Renal cortex interstitium (tissue), 11 donors: ENCODE measurements around the gene CTDSP1. TPM values are rescaled to one million over a fixed set of nuclear protein-coding genes. Genes with fewer than 3 reads are reported as not detected.

ENCODE experiments used
- DNase-seq, 11 donors: peaks; one replicate each; pipeline ENCODE4 v3.0.0-alpha.2; 2013; ENCODE audit warnings: low read depth in 9 of 11, low spot score in 4 of 11; ENCODE audit errors: extremely low read depth in 1 of 11
- polyA plus RNA-seq, 3 donors: library from polyadenylated mRNA; unstranded; fragments of 120-200 nt; gene quantifications; one replicate each; pipeline ENCODE4 v1.2.1, GENCODE V29; 2013; ENCODE audit not compliant: insufficient read length in 3 of 3

CTDSP1 gene
- polyA plus RNA-seq, 3 donors, result 122 to 161 (median 157) TPM

DNA sequence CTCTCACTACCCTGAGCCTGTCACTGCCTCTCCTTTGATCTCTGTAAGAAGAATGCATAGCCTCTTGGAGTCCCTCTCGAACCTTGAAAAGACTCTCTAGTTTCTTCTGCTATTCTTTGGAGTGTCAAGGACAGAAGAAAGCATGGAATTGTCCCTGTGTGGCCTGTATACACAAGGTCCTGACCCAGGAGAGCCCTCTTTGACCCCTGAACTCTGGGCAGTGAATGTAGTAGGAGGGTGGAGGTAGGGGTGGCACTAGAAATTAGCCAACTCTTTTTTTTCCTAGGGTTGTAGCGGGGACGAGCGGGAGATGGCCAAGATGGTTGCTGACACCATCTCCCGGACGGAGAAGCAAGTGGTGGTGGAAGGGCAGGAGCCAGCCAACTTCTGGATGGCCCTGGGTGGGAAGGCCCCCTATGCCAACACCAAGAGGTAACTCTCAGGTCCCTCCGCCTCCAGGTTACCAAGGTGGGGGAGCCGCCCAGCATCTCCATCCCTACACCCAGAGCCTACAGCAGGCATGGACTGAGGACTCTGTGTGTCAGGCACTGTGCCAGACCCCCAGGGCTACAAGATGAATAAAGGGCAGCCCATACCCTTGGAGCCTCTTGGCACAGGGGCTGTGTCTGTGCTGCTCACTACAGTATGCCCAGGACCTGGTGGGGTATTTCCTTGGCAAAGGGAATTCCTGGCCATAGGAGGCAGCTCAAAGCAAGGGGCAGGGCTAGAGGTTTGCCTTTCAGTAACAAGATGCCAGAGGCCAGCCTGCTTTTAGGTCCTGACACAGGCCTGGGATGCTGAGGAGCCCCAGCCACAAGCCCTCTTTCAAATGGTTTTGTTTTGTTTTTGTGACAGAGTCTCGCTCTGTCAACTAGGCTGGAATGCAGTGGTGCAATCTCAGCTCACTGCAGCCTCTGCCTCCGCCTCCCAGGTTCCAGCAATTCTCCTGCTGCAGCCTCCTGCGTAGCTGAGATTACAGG, 35.6 kb downstream of the CTDSP1 start:
- no peak for DNase-seq

- DNase-seq, result no peak
Measured at GRCh38 chr2:218436992-218437391, 37.3 kb downstream of the CTDSP1 start.

DNA sequence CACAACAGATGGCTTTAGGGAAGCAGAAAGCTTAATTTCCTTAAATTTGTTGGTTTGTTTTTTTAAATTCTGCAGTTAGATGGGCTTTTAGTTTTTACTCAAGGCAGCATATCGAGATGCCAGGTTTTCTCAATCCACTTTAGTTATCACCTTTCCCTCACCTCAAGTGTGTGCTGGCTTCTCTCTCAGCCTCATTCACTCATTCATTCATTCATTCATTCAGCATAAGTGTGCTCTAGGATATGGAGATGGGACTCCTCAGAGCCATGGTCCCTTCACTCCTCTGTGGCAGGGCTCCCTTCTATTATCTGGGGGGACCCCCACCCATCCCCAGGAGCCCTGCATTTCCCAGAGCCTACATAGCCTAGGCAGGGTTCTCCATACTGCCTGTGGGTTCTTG, 38.3 kb downstream of the CTDSP1 start:
- no peak for DNase-seq

DNA sequence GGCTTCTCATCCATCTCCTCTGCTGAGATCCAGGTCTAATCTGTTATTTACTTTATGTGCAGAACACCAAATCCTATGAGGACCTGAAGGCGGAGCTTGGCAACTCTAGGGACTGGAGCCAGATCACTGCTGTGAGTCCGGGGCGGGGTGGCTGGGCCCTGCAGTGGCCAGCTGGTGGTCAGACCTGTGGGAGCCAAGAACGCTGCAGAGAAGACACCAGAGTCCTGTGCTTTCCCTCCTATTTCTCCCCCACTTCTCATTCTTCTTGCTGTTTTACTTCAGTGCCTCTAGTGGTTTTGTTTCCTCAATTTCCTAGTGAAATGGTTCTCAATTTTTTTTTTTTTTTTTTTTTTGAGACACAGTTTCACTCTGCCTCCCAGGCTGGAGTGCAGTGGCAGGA, 38.9 kb downstream of the CTDSP1 start:
- DNase-seq, result no peak

DNA sequence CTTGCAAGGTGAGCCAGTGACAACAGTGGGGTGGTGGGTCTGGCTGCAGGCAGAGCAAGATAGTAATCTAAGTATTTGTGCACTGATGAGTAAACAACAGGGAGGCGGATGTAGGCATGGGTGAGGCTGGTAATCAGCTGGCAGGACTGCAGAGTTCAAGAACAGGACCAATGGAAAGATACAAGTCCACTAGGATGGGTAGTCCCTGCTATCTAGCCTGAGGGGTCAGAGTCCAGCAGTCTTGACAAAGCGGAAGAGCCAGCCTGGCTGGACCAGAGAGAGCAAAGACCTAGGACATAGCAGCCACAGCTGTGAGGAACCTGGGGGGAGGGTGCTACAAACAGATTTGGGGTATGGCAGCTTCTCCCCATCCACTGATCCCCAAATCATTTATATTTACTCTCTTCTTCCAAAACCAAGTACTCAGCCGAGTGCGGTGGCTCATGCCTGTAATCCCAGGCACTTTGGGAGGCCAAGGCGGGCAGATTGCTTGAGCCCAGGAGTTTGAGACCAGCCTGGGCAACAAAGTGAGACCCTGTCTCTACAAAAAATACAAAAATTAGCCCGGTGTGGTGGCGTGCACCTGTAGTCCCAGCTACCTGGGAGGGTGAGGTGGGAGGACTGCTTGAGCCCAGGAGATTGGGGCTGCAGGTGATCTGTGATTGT, 45.2 kb downstream of the CTDSP1 start:
- no peak for DNase-seq

DNA sequence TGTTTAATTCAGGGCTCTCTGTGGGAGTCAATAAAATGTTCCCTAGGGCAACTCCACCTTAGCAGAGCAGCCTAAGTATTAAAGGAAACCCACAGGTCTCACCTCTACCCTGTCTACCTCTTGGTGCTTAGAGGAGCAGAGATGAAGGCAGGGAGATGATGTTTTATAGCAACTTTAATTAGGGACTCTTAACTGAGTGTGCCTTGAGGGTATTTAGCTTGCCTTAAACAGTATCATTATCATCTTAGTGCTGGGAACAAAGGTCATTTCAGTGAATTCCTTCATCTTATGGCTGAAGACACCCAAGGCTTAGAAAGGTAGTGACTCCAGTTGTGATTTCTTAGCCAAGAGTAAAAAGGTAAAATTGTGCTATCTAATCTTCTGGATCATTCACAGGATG, 45.9 kb downstream of the CTDSP1 start:
- DNase-seq, result no peak

- DNase-seq, result no peak
Measured at GRCh38 chr2:218446547-218446946, 46.9 kb downstream of the CTDSP1 start.

DNA sequence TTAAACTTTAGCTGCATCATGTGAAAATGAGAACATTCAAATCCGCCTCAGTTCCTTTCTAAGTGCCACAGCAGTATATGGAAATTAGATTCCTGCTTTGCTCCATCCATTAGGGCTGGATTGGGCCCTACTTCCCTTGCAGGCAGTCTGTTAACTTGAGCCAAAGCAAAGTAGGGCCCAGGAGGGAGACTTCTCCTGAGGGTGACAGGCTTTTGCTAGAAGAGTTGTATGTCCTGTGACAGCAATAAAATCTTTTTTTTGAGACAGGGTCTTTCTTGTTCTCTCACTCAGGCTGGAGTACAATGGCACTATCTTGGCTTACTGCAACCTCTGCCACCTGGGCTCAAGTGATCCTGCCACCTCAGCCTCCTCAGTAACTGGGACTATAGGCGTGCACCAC, 47.4 kb downstream of the CTDSP1 start:
- no peak for DNase-seq

- no peak for DNase-seq
Measured at GRCh38 chr2:218448934-218449333, 49.3 kb downstream of the CTDSP1 start.

- no peak for DNase-seq
Measured at GRCh38 chr2:218452079-218452478, 52.4 kb downstream of the CTDSP1 start.

Other genes starting within 250 kb of the CTDSP1 start
- under 1 TPM in 2 of 3 donors, not detected in 1; 0.06 to 0.16 TPM for gene CXCR1, start 232.9 kb upstream of the CTDSP1 start, polyA plus RNA-seq
- 100 to 1,000 TPM; 228 to 253 (median 236) TPM for gene ARPC2, start 182.7 kb upstream of the CTDSP1 start, polyA plus RNA-seq
- gene GPBAR1, start 138.9 kb upstream of the CTDSP1 start, polyA plus RNA-seq, result 1 to 10 TPM; 1.2 to 2.0 (median 2.0) TPM
- gene AAMP, start 129.7 kb upstream of the CTDSP1 start, polyA plus RNA-seq, result 100 to 1,000 TPM; 115 to 132 (median 117) TPM
- gene PNKD, start 129.3 kb upstream of the CTDSP1 start, polyA plus RNA-seq, result 100 to 1,000 TPM in 2 of 3 donors, 10 to 100 TPM in 1; 87.3 to 104 (median 103) TPM
- 10 to 100 TPM; 80.7 to 94.1 (median 87.4) TPM for gene TMBIM1, start 107.4 kb upstream of the CTDSP1 start, polyA plus RNA-seq
- 1 to 10 TPM; 4.5 to 8.0 (median 4.9) TPM for gene CATIP, start 43.0 kb upstream of the CTDSP1 start, polyA plus RNA-seq
- 1 to 10 TPM in 2 of 3 donors, under 1 TPM in 1; 0.99 to 2.2 (median 1.6) TPM for gene SLC11A1, start 17.6 kb upstream of the CTDSP1 start, polyA plus RNA-seq
- gene VIL1, start 19.3 kb downstream of the CTDSP1 start, polyA plus RNA-seq, result 10 to 100 TPM; 21.3 to 41.5 (median 21.6) TPM
- gene USP37, start 168.5 kb downstream of the CTDSP1 start, polyA plus RNA-seq, result 10 to 100 TPM; 14.8 to 18.6 (median 17.2) TPM
- 10 to 100 TPM; 49.4 to 55.2 (median 52.3) TPM for gene CNOT9, start 169.0 kb downstream of the CTDSP1 start, polyA plus RNA-seq
- 1 to 10 TPM; 7.2 to 9.9 (median 9.4) TPM for gene PLCD4, start 208.0 kb downstream of the CTDSP1 start, polyA plus RNA-seq